SJCRH30 (cell line): ENCODE results near the gene NPIPA1. TPM values are rescaled to one million over a fixed set of nuclear protein-coding genes. Genes with fewer than 3 reads are reported as not detected.
"Not testable (repeated sequence)": the region's sequence is repeated elsewhere in the genome, so short reads cannot be mapped to it uniquely, and the experiment has no call there.

Experiments
- DNase-seq, 2 experiments: peaks; one replicate each; pipeline ENCODE4 v3.0.0-alpha.2; 2015 to 2020
- H3K27ac ChIP-seq: fragments of 250-450 bp; sonication (Bioruptor Pico); 2 replicates; pipeline ENCODE4 v1.5.1; 2020; ENCODE audit warnings: mild to moderate bottlenecking, moderate library complexity
- H3K27me3 ChIP-seq: fragments of 250-450 bp; sonication (Bioruptor Pico); 2 replicates; pipeline ENCODE4 v1.5.1; 2020; ENCODE audit warnings: mild to moderate bottlenecking, moderate library complexity
- H3K36me3 ChIP-seq: fragments of 250-450 bp; sonication (Bioruptor Pico); 2 replicates; pipeline ENCODE4 v1.5.1; 2020; ENCODE audit warnings: mild to moderate bottlenecking, moderate library complexity
- H3K4me1 ChIP-seq: fragments of 250-450 bp; sonication (Bioruptor Pico); 2 replicates; pipeline ENCODE4 v1.5.1; 2020; ENCODE audit warnings: mild to moderate bottlenecking, moderate library complexity
- H3K4me3 ChIP-seq: fragments of 250-450 bp; sonication (Bioruptor Pico); 2 replicates; pipeline ENCODE4 v1.5.1; 2020; ENCODE audit warnings: mild to moderate bottlenecking, moderate library complexity
- H3K9me3 ChIP-seq: fragments of 250-450 bp; sonication (Bioruptor Pico); replicated peaks from 2 replicates; pipeline ENCODE4 v1.5.1; 2020; ENCODE audit warnings: mild to moderate bottlenecking, moderate library complexity
- total RNA-seq: library from RNA; depleted of rRNA; stranded (reverse); fragments of >200 nt; shearing (Covaris generic); gene quantifications from 2 replicates; pipeline ENCODE4 v1.2.3, GENCODE V29; 2014; rRNA removed

The NPIPA1 gene
- total RNA-seq, 1 experiment from 2014 or later: 36.8 TPM

DNA sequence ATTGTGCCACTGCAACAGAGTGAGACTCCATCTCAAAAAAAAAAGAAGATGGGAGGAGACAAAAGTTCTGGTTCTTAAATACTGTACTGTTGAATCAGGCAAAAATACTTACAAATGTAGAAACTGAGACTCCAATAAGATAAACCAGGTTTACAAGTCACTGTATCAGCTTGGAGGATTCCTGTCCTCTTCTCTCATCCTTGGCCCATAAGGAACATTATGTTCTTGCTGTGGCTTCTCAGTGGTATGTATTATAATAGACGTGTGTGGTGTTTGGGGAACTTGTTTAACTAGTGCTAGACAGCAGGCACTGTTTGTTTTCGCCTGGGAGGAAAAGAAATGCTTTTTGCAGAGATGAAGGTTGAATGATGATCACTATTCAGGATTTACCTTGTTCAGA is 45.3 kb downstream of the NPIPA1 start:
- not testable (repeated sequence) for DNase-seq

DNA sequence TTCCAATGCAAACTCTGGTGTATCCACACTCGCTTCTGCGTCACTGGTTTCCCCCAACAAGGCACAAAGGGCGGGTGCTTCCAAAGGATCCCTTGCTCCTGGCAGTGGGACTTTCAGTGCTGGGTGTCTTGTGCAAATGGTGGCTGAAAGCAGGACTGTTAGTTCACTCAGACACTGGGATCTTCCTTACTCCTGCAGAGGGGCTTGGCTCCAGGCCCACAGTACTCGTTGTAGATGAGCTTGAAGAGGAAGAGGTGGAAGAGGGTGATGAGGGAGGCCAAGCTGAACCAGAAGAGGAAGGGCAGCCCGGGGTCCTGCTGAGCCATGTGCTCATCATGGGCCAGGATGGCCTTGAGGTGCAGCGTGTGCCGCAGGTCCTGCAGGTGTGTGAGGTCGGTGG is 50.8 kb downstream of the NPIPA1 start:
- not testable (repeated sequence) for H3K27ac ChIP-seq, H3K4me3 ChIP-seq, H3K36me3 ChIP-seq, DNase-seq, H3K9me3 ChIP-seq, H3K4me1 ChIP-seq, H3K27me3 ChIP-seq

More for the DNA sequence above, 45.3 kb downstream of the NPIPA1 start:
- not testable (repeated sequence) for H3K4me1 ChIP-seq, H3K36me3 ChIP-seq, H3K27me3 ChIP-seq, H3K27ac ChIP-seq, H3K9me3 ChIP-seq, H3K4me3 ChIP-seq

GRCh38 chr16:14988661-14989191 is 51.5 kb downstream of the NPIPA1 start:
- not testable (repeated sequence) for H3K4me3 ChIP-seq, H3K4me1 ChIP-seq, H3K36me3 ChIP-seq, H3K9me3 ChIP-seq, H3K27ac ChIP-seq, DNase-seq, H3K27me3 ChIP-seq

- H3K27me3 ChIP-seq, H3K4me3 ChIP-seq, H3K36me3 ChIP-seq, H3K4me1 ChIP-seq, DNase-seq, H3K27ac ChIP-seq: not testable (repeated sequence)
- H3K9me3 ChIP-seq: peaks cover 14% of the 10 kb centered on the region
These were observed 52.3 kb downstream of the NPIPA1 start for GRCh38 chr16:14989291-14990281.

- H3K36me3 ChIP-seq, H3K4me1 ChIP-seq, H3K27me3 ChIP-seq, H3K27ac ChIP-seq, DNase-seq, H3K4me3 ChIP-seq: not testable (repeated sequence)
- peaks cover 18% of the 10 kb centered on the region for H3K9me3 ChIP-seq
These were observed 56.3 kb downstream of the NPIPA1 start for GRCh38 chr16:14993277-14994151.

DNA sequence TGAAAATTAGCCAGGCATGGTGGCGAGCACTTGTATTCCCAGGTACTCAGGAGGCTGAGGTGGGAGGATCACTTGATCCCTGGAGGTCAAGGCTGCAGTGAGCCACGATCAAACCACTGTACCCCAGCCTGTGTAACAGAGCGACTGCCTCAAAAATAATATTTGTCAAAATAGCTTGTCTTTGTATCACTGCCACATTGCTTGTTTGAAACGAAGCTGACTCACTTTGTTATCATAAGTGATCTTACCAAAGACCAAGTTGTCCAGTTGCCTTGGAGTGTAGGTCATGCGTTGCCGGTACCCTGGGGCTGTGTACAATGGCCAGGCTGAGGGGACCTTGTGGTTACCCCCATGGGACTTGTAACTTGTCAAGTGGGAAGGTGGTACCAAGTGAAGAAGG is 59.5 kb downstream of the NPIPA1 start:
- H3K9me3 ChIP-seq: peaks cover 18% of the 10 kb centered on the region
- DNase-seq, H3K36me3 ChIP-seq: not testable (repeated sequence)

GRCh38 chr16:14998300-14998699 is 61.1 kb downstream of the NPIPA1 start:
- not testable (repeated sequence) for H3K27me3 ChIP-seq, H3K4me3 ChIP-seq, H3K36me3 ChIP-seq, H3K27ac ChIP-seq, DNase-seq, H3K4me1 ChIP-seq
- peaks cover 10% of the 10 kb centered on the region for H3K9me3 ChIP-seq

More for the DNA sequence above, 59.5 kb downstream of the NPIPA1 start:
- not testable (repeated sequence) for H3K4me3 ChIP-seq, H3K4me1 ChIP-seq, H3K27ac ChIP-seq, H3K27me3 ChIP-seq

DNA sequence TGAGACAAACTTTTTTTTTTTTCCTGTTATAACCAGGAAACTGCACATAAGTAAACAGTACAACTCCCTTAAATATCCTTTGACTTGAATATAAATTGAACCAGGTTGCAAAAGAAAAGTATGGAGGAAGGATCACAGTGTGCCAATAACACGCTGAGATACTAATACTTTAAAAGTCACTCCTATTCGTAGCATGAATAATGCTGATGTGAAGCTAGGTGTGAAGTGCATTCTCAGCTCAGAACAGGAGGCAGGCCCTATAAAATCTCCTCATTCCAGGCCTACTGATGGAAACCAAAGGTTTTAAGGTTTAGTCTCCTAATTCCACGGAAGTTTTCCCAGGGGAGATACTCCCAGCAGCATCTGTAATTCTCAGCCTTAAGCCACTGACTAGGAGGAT is 62.6 kb downstream of the NPIPA1 start:
- H3K36me3 ChIP-seq, H3K4me1 ChIP-seq, H3K27ac ChIP-seq, H3K4me3 ChIP-seq, H3K9me3 ChIP-seq, H3K27me3 ChIP-seq, DNase-seq: not testable (repeated sequence)

Other genes starting within 250 kb of the NPIPA1 start
- gene PLA2G10, start 243.1 kb upstream of the NPIPA1 start, total RNA-seq: not detected in 2 replicates
- gene NPIPA3, start 234.0 kb upstream of the NPIPA1 start, total RNA-seq: 1.8 and 3.2 TPM in 2 replicates
- gene NPIPA2, start 194.9 kb upstream of the NPIPA1 start, total RNA-seq: 0.71 TPM in 1 of 2 replicates, not detected in the other
- 115 and 132 TPM in 2 replicates for gene NOMO1, start 103.7 kb upstream of the NPIPA1 start, total RNA-seq
- 37.5 and 48.7 TPM in 2 replicates for gene PDXDC1, start 37.6 kb downstream of the NPIPA1 start, total RNA-seq
- gene NTAN1, start 118.6 kb downstream of the NPIPA1 start, total RNA-seq: 34.2 and 36.4 TPM in 2 replicates
- gene RRN3, start 156.8 kb downstream of the NPIPA1 start, total RNA-seq: 51.7 and 53.2 TPM in 2 replicates